ENCODE results near the gene OTULIN.

GRCh38 chr5:14729448-14730385 is 65.2 kb downstream of the OTULIN start:
- TF ChIP-seq CTCF (conservative IDR thresholded peaks at IDR 0.05; ENCODE audit: low read depth, low read length) (no peak), EZH2 (IDR thresholded peaks at IDR 0.05; ENCODE audit: low read length, unreplicated experiment) (no peak)
